ENCODE measurements around the gene IRAK1.

DNA sequence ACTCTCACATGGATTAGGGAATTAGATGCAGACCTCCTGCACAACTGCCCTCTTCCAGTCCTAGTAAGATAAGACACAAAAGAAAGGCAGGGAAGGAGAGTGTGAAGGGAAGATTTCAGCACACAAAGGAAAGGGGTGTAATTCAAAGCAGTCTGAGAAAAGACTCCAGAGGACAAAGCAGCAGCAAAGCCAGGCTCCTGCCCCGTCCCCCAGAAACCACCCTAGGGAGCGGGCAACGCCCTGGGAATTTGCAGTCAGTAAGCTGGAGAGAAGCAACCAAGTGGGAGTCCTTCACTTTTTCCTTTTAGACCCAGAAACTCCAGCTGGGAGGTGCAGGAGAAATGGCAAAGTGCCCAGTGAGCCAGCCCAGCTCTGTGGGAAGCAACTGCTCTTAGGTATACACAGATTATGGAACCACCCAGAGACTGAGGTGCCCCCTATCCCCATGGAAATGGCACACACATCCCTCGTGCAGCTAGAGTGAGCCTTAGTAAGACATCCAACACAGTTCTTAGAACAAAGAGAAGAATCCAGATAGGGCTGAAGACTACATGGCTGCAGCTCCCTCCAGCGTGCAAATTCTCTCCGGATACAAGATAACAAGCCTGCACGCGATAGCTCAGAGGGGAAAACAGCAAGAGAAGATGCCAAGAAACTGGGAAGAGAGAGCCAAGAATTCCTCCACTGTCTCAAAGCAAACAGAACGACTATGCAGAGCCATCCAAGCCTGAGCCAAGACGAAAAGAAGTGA lies 26.5 kb upstream of the IRAK1 start:
- TF ChIP-seq, protein P1, sequence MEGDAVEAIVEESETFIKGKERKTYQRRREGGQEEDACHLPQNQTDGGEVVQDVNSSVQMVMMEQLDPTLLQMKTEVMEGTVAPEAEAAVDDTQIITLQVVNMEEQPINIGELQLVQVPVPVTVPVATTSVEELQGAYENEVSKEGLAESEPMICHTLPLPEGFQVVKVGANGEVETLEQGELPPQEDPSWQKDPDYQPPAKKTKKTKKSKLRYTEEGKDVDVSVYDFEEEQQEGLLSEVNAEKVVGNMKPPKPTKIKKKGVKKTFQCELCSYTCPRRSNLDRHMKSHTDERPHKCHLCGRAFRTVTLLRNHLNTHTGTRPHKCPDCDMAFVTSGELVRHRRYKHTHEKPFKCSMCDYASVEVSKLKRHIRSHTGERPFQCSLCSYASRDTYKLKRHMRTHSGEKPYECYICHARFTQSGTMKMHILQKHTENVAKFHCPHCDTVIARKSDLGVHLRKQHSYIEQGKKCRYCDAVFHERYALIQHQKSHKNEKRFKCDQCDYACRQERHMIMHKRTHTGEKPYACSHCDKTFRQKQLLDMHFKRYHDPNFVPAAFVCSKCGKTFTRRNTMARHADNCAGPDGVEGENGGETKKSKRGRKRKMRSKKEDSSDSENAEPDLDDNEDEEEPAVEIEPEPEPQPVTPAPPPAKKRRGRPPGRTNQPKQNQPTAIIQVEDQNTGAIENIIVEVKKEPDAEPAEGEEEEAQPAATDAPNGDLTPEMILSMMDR (IDR thresholded peaks at IDR 0.05) = peak in 1 of 6 experiments; percentile 3
- TF ChIP-seq POLR2A (IDR thresholded peaks at IDR 0.05) = peak in 1 of 2 donors; percentile 25
